Measurements from ENCODE around the gene TMEM185B.

DNA sequence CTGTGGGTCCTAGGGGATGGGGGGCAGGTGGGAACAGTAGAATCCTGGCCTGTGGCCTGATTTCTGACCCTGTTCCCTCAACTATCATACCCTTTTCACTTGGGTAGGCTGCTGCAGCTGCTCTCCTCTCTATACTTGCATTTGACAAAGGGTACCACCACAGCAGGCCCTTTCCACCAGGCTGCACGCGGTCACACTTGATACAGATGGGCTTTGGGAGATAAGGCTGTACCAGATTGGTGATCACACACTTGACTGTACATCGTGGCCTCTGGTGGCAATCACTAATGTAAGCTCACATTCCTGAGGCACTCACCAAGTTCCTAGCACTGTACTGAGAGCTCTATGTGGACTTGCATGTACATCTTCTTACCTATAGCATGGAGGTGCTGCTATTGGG, 27.9 kb upstream of the TMEM185B start:
- TF ChIP-seq, protein P1, sequence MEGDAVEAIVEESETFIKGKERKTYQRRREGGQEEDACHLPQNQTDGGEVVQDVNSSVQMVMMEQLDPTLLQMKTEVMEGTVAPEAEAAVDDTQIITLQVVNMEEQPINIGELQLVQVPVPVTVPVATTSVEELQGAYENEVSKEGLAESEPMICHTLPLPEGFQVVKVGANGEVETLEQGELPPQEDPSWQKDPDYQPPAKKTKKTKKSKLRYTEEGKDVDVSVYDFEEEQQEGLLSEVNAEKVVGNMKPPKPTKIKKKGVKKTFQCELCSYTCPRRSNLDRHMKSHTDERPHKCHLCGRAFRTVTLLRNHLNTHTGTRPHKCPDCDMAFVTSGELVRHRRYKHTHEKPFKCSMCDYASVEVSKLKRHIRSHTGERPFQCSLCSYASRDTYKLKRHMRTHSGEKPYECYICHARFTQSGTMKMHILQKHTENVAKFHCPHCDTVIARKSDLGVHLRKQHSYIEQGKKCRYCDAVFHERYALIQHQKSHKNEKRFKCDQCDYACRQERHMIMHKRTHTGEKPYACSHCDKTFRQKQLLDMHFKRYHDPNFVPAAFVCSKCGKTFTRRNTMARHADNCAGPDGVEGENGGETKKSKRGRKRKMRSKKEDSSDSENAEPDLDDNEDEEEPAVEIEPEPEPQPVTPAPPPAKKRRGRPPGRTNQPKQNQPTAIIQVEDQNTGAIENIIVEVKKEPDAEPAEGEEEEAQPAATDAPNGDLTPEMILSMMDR (conservative IDR thresholded peaks at IDR 0.05; ENCODE audit: low read length) = no peak
- no peak for TF ChIP-seq EZH2phosphoT487 (IDR thresholded peaks at IDR 0.05; ENCODE audit: borderline replicate concordance)
